ENCODE results near the gene TGFBR3L. TPM values are rescaled to one million over a fixed set of nuclear protein-coding genes. Genes with fewer than 3 reads are reported as not detected.
"Not testable (repeated sequence)": the region's sequence is repeated elsewhere in the genome, so short reads cannot be mapped to it uniquely, and the experiment has no call there.

The TGFBR3L gene
- total RNA-seq, 1 experiment from 2014 or later, result 0.94 TPM

- H3K9me3 Mint-ChIP-seq (ENCODE audit: low read depth, unreplicated experiment); DNase-seq; H3K4me1 Mint-ChIP-seq (ENCODE audit: low read depth, unreplicated experiment); H3K27ac Mint-ChIP-seq (ENCODE audit: unreplicated experiment); H3K27me3 Mint-ChIP-seq (ENCODE audit: unreplicated experiment); intact Hi-C loops (cut with micrococcal nuclease; ENCODE audit: unreplicated experiment); BruUV-seq (replicated peaks): not testable (repeated sequence)
- CTCF ChIA-PET, result interaction anchor here (0.7 kb wide), 1 partner anchor 25 kb away, joined by 4 read pairs; the partner anchor contains the start of gene TIMM44
- Mint-ChIP-seq H3K4me3 (ENCODE audit: low read depth, unreplicated experiment) (peak overlapping the region; percentile 65), H3K36me3 (ENCODE audit: insufficient read depth, unreplicated experiment) (peaks cover 38% of the 10 kb centered on the region)
- TF ChIP-seq CTCF (IDR thresholded peaks at IDR 0.05; ENCODE audit: unreplicated experiment), result peak; percentile 5
These were observed 3.5 kb downstream of the TGFBR3L start for GRCh38 chr19:7918062-7918614.

- intact Hi-C loops (cut with micrococcal nuclease; ENCODE audit: unreplicated experiment), result no loop called here
- no peak overlapping the region for H3K27ac Mint-ChIP-seq (ENCODE audit: unreplicated experiment)
- peaks cover 8% of the 10 kb centered on the region for H3K4me1 Mint-ChIP-seq (ENCODE audit: low read depth, unreplicated experiment)
- BruUV-seq (replicated peaks), result no TSS peak
- peaks cover 37% of the 10 kb centered on the region for H3K36me3 Mint-ChIP-seq (ENCODE audit: insufficient read depth, unreplicated experiment)
- peak overlapping the region; percentile 76 for H3K4me3 Mint-ChIP-seq (ENCODE audit: low read depth, unreplicated experiment)
- H3K27me3 Mint-ChIP-seq (ENCODE audit: unreplicated experiment), result no peaks in the 10 kb centered on the region
- CTCF ChIA-PET, result interaction anchor here (2.1 kb wide), 1 partner anchor 25 kb away, joined by 13 read pairs; the partner anchor contains the start of gene TIMM44
- no peak for TF ChIP-seq CTCF (IDR thresholded peaks at IDR 0.05; ENCODE audit: unreplicated experiment)
- no peak for DNase-seq
- H3K9me3 Mint-ChIP-seq (ENCODE audit: low read depth, unreplicated experiment), result no peaks in the 10 kb centered on the region
These were observed 4.2 kb downstream of the TGFBR3L start for GRCh38 chr19:7918615-7919421.

- CTCF ChIA-PET, result interaction anchor here (0.6 to 2.3 kb wide), 12 partner anchors 9 to 1389 kb away, joined by 3 to 18 read pairs (median 8); partner anchors contain the start of genes LRRC8E, TIMM44 and TNFSF9
- H3K4me3 Mint-ChIP-seq (ENCODE audit: low read depth, unreplicated experiment), result peak within 1 kb of the TSS; percentile 76
- peaks cover 31% of the 10 kb centered on the region for H3K36me3 Mint-ChIP-seq (ENCODE audit: insufficient read depth, unreplicated experiment)
- peaks cover 8% of the 10 kb centered on the region for H3K4me1 Mint-ChIP-seq (ENCODE audit: low read depth, unreplicated experiment)
- DNase-seq, result peak; percentile 94
- BruUV-seq (replicated peaks), result no TSS peak
- no peaks in the 10 kb centered on the region for H3K9me3 Mint-ChIP-seq (ENCODE audit: low read depth, unreplicated experiment)
- intact Hi-C loops (cut with micrococcal nuclease; ENCODE audit: unreplicated experiment), result no loop called here
- H3K27me3 Mint-ChIP-seq (ENCODE audit: unreplicated experiment), result no peaks in the 10 kb centered on the region
- peak within 1 kb of the TSS; percentile 42 for H3K27ac Mint-ChIP-seq (ENCODE audit: unreplicated experiment)
- TF ChIP-seq CTCF (IDR thresholded peaks at IDR 0.05; ENCODE audit: unreplicated experiment), result no peak
These were observed 5.2 kb downstream of the TGFBR3L start, which contains the start of gene SNAPC2 for GRCh38 chr19:7919610-7920518. Gene SNAPC2 (plus strand): TSS chr19:7920338. CDS start chr19:7920367, 29 bp downstream.

Measured in Calu3 (cell line).